Tongue (tissue), 2 donors: Measurements from ENCODE around the gene TLE5. TPM values are rescaled to one million over a fixed set of nuclear protein-coding genes. Genes with fewer than 3 reads are reported as not detected.
"Not testable (repeated sequence)": the region's sequence is repeated elsewhere in the genome, so short reads cannot be mapped to it uniquely, and the experiment has no call there.

Experiments
- DNase-seq: peaks from one replicate; pipeline ENCODE4 v3.0.0-alpha.2; 2015
- total RNA-seq: library from RNA; depleted of rRNA; stranded (reverse); fragments of >200 nt; gene quantifications from one replicate; pipeline ENCODE4 v1.2.3, GENCODE V29; 2014

Gene TLE5
- total RNA-seq, 1 donor from 2014 or later: 169 TPM

DNA sequence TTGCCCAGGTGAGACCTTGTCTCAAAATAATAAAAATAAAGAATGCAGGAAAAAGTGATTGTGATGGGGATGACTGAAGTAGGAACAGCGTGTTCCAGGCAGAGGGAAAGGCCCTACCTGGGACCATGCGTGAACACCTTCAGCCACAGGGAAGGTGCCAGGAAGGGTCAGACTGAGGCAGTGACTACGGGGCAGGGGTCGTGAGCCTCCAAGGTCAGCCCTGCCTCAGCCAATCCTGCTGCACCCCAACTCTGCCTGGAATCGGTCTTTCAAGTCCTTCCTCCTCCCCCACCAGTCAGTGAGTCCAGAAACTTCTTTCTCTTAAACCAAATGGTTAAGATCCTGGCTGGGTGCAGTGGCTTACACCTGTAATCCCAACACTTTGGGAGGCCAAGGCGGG lies 17.1 kb downstream of the TLE5 start:
- DNase-seq: no peak

DNA sequence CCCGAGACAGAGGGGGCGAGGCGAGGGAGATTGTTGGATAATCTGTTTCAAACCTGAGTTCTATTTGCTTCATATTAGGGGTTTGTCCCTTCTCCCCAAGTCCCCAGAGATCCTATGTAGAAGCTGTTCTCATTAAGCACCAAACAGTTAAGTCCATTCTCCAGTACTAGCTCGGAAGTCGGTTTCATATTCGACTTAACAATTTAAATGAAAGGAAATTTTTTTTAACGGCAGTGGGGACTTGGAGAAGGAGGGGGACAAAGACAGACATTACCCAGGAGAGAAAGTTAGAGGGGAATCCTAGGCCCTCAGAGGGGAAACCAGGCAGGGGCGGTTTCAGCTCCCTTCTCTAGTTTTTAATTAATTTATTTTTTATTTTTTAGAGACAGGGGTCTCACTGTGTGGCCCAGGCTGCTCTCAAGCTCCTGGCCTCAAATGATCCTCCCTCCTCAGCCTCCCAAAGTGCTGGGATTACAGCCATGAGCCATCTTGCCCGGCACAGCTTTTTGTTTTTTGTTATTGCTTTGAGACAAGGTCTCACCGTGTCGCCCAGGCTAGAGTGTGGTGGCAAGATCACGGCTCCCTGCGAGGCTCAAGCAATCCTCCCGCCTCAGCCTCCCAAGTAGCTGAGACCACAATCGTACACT lies 19.6 kb downstream of the TLE5 start:
- DNase-seq: peak; percentile 63

DNA sequence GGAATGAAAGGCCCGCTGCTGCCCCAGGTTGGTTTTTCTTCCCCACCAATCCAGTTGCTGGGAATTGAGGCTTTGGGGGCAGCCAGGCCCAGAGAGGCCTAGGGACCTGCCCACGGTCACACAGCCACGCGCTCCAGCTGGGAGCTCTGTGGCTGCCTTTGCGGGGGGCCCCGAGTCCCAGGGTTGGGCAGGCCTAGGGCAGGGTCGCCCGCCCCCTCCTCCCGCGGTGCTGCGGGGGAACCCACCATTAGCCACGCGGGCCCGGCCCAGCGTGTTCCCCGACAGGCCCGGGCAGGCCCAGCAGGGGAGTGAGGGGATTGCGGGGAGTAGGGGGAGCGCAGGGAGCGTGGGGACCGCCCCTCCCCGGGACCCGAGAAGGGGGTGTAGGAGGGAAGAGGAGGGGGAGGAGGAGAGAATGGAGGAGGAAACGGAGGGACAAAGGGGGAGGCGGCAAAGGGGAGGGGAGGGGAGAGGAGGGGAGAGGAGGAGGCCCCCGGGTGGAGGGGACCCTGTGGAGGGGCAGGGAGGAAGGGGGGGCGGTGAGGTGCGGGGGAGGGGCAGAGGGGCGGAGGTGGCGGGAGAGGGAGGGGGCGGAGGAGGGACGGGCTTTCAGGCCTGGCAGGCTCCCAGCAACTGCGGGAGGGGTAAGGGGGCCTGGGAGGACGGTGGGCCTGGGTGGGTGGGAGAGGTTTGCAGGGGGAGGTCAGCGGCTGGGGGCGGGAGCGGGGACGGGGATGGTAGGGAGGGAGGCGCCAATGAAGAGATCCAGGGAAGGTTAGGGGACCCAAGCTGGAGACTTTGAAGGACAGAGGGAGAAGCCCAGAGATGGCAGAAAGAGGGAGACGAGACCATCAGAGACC lies 20.3 kb downstream of the TLE5 start:
- peak; percentile 74 for DNase-seq

DNA sequence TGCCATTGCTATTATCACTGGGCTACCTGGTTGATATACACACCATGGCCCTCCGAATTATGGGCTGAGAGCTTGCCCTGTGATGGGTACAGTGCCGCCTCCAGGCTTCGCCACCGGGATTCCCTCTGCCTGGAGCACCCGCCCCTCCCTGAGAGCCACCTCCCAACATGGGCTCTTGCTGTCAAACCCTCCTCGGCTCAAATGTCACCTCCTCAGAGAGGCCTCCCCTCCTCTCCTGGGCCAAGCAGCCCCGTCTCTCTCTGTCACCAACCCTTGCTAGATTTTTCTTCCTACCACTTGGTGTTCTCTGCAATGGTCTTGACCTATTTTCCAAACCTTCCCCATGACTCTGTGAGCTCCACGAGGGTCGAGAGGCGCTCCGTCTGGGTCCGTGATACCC lies 21.0 kb downstream of the TLE5 start:
- no peak for DNase-seq

DNA sequence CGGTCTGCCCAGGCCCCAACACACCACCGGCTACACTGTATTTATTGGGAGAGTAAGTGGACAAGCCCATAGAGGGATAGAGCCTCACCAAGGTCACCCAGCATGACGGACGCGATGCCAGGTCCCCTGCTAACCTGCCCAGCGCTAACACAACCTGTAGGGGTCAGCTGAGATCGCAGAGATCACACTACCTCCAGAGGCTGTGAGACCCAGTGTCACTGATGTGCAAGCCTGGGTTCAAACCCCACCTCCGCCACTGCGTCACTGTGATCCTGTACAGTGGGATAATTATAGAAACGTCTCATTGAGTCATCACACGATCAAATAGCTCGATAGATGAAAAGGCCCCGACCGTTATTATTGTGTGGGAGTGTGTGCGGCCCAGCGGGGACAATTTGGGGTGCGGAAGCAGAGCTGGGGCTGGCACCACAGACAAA lies 22.6 kb downstream of the TLE5 start:
- DNase-seq: no peak

DNA sequence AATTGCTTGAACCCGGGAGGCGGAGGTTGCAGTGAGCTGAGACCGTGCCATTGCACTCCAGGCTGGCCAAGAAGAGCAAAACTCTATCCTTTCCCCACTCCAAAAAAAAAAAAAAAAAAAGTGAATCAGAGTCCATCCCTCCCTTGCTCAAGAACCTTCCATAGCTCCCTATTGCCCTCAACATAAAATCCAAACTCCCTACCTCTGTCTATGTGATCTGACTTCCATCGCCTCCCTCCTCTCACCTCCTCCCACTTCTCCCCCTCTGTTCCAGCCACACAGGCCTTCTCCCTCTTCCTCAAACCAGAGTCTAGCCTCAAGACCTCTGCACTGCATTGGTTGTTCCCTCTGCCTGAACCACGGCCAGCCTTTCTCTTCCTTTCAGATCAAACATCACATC lies 23.2 kb downstream of the TLE5 start:
- no peak for DNase-seq

DNA sequence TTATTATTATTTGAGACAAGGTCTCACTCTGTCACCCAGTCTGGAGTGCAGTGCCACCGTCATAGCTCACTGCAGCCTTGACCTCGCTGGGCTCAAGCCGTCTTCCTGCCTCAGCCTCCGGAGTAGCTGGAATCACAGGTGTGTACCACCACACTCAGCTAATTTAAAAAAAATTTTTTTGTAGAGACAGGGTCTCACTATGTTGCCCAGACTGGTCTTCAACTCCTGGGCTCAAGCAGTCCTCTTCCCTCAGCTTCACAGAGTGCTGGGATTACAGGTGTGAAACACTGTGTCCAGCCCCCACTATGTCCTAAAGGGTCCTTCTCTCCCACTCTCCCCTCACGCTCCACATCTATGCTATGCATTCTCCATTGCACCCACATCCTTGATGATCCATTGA lies 24.1 kb downstream of the TLE5 start:
- DNase-seq: no peak

DNA sequence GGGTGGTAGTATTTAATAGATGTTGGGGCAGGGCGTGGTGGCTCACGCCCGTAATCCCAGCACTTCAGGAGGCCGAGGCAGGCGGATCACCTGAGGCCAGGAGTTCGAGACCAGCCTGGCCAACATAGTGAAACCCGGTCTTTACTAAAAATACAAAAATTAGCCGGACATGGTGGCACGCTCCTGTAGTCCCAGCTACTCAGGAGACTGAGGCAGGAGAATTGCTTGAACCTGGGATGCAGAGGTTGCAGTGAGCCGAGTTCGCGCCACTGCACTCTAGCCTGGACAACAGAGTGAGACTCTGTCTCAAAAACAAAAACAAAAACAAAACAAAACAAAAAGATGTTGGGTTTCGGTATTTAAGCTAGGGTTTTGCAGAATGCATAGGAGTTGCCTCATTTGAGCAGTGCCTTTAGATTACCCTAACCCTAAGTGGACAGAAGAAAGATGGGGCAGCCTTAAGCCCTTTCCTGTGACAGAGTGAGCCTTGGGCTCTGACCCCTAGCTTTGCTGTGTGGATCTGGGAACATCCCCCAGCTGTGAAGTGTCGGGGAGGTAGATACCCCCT lies 25.2 kb downstream of the TLE5 start:
- not testable (repeated sequence) for DNase-seq

DNA sequence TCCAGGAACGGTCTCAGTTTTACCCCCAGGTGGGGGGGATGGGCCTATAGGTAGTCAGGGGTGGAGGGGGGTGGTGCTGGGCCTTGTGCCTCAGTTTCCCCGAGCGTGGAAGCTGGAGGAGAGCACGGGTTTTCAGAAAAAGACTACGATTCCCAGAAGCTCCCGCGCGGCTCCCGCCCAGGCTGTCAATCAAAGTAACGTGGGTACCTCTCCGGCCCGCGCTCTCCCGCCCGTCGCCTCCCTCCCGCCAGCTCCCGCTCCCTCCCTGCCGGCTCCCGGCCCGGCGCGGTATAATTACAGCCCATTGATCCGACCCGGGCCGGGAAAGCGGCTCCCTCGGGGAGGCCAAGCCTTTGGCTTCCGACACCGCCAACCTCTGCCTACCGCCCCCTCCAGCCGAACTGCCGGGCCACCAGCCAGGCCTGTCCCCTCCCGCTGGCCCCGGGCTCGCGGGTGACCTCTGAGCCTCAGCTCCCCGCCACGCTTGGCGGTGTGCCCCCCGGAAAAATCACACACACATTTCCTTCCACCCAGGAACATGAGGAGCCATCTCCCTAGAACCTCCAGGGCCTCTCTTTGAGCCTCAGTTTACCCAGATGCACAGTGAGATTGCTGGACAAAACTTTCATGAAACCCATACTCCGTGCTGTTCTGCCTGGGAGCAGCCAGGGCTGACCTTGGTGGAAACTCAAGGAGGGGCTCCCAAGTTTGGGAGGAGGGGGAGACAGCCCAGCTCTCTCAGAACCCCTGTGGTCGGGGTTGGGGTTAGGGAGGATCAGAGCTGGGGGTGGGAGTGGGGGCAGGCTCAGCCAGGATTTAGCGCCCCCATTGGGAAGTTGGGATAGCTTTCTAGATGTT lies 25.9 kb downstream of the TLE5 start:
- peak; percentile 98 for DNase-seq

DNA sequence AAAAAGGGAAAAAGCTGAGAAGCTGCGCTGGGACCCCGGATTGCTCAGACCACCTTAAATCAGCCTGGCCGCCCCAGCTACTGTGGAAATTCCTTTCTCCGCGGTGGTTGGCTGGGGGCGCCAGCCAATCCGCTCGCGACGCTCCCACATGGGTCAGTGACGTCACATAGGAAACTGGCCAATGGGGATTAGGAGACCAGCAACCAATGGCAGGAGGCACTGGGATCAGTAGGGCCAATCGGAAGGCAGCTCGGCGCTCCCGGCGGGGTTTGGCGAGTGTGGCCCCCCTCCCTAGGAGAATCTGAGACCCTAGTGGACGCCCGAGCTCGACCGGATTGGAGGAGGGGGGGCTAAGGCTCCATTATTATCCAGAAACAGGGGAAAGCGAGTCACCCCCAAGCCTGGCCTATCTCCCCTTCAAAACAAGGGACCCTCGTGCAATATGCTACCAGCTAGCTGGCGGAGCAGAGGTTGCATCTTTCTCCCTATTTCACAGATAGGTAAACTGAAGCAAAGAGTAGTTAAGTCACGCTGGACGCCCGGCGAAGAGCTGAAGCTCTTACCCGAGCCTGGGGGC lies 26.7 kb downstream of the TLE5 start:
- peak; percentile 100 for DNase-seq

DNA sequence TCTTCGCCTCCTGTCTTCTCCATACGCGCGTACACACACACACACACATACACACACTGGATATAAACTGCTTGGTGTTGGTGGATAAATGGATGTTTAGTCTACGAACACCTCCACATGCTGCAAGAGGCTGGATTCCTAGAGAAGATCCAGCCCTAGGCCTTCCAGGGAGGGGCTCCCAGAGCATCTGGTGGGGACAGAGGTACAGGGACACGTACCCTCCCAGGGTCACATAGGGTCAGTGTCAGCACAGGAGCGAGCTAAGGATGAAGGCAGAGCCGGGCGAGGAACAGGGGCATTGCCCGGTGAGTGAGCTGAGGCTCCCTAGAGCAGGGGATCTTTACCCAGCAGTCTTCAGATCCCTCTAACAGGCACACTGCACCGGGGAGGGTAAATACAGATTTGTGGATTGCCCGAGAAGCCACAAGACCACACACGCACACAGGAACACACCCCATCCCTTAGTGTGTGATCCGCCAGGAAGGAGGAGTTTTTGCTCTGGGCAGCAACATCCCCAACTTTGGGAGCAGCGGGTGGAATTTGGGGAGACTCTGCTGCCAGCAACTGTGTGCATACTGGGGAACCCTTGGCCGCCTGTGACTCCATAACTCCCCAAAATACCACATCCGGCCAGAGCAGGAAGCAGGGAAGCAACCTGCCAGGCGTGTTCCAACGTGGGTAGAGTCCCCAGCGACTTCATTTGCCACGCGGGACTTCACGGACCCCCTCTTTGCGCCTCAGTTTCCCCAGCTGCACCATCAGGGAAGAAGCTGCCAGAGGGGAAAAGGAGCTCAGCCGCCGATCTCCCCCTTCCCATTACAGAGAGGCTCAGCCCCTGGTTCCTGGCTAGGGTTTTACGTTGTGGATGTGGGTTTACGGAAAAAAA lies 27.4 kb downstream of the TLE5 start:
- DNase-seq: peak; percentile 62

DNA sequence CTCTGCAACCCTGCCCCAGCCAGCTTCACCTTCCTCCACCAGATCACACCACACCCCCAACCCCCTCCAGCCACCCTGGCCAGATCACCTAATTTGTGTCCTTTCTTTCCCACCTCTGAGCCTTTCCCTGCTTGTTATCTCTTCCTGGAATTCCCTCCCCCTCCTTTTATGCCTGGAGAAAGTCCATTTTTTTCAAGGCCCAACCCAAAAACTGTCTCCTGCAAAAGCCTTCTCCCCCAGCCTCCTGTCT lies 28.0 kb downstream of the TLE5 start:
- DNase-seq: no peak

DNA sequence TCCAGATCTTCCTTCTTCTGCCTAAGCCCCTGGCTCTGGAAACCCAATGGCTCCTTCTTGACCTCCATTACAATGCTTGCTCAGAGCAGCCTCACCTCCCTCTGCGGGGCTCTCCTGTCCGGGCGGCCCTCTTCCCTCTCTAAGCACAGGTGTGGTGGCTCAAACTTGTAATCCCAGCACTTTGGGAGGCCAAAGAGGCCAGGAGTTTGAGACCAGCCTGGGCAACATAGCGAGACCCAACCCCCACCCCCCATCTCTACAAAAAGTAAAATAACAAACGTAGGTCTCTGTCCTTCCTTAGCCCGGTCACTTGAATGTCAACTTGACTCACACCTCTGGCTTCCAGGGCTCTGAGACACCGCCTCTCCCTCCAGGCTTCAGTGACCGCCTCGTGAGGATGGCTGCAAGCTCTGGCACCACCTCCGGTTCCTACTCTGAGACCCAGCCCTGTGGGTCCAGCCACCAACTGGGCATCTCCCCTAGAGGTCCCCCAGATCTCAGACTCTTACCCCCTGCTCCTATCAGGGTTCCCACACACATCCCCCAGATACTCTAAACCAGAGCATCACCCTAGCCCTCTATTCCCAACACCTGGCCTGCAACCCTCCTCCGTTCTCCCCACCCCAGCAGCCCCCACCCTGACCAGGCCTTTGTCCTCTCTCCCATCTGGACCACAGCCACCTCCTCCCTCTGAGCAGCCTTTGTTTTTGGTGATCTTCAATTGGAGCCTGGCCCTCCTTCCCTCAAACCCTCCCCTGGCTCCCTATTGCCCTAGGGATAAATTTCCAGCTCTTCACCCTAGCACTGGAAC lies 28.5 kb downstream of the TLE5 start:
- no peak for DNase-seq

DNA sequence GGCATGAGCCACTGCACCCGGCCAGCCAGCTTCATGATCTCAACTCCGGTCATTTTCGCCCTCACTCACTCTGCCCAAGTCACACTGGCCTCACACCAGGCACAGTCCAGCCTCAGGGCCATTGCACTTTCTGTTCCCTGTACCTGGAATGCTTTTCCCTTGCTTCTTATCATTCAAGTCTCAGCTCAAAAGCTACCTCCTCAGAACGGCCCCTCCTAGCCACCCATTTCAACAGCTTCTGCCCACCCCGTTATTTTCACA lies 30.8 kb downstream of the TLE5 start:
- DNase-seq: no peak

DNA sequence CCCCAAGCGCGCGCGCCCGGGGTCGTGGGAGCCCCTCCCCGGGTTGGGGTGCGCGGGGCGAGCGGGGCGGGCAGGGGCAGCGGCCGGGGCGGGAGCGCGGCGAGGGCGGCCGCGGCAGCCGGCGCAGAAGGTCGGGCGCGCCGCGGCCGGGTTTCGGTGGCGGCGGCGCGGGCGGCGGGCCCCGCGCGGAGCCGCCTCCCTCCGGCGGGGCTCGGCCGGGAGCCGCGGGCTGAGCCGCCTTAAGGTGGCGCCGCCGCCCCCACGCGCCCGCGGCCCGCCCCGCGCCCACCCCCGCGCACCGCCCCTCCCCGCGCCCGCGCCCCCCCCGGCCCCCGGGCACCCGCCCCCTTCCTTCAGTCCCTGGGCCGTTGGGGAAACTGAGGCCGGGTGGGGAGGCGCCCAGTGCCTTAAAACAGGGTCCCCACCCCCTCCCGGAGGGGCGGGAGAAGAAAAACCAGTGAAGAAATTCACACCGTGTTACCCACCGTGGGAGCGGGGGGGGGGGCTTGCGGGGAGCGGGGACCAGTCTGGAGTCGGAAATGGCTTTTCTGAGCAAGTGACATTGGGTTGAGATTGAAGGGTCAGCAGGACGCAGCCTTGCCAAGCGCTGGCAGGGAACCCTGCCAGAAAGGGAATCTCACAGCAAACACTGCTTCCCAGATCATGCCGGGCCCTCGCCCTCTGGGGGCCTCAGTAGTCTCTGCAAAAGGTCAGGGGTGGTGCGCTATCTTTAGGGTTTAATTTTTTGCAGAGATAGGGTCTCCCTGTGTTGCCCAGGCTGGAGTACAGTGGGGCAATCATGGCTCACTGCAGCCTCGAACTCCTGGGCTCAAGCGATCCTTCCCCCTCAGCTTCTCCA lies 33.0 kb downstream of the TLE5 start, which contains the start of gene TLE2:
TSS of gene TLE2 (minus strand) at position 216 of the 859 bp plus-strand sequence. CDS start 376 bp downstream, outside the sequence.
- no peak for DNase-seq

DNA sequence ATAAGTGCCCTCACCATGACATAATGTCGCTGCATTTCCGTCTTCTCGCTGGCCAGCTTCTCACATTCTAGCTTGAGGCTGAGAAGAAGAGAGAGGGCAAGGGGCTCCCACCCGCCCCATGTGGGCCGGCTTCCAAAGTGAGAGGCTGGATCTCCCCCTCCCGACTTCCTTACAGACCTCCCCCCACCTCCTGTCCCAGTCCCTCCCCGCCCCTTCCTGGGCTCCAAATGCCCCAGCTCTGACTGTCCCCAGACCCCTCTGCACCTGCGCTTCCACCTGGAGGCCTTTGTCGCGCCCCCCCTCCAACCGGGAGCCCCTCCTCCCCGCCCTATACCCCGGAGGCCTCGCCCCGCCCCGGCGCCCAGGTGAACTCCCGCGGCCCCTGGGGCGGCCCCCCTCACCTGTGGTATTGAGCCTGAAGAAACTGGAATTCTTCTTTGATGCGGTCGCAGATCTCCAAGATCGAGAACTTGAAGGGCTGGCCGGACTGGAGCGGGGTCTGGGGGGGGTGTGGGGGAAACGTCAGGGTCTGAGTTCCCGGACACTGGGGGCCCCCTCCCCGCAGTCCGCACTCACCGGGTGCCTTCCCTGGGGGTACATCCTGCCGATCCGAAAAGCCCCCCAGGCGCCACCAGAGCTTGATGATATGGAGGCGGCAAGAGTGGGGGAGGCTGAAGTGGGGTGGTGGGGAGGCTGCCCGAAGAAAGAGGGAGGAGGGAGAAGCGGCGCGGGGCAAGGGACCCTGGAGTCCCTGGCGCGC lies 33.8 kb downstream of the TLE5 start:
- DNase-seq: peak; percentile 43

DNA sequence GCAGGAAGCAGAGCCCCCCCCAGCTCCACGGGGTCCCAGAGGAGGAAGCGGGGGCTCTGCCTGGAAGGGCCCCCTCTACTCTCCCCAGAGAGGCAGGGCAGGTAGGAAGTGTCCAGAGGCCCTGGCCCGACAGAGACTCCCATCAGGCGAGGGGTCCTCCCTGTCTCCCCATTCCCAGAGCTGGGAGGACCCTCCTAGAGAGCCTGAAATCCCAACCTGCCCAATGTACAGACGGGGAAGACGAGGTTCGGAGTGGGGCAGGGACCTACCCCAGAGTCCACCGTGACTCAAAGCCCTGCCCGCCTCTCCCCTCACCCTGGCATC lies 34.4 kb downstream of the TLE5 start:
- DNase-seq: no peak

DNA sequence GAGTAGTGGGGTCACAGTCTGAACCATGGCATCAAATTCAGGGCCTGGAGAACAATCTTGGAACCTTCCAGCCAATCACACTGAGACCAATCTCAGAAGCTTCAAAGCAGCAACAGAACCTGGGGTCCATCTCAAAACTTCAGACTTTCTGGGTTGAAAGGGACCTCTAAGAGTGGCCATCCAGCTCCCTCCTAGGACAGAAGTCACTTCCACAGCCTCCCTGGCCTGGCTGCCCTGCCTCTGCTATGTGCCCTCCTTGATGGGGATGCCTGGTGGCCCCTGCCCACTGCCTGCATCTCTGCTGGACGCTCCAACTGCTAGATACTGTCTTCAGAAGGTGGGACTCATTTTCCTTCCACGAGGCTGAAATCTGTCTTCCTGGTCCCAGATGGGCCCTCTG lies 35.0 kb downstream of the TLE5 start:
- no peak for DNase-seq

DNA sequence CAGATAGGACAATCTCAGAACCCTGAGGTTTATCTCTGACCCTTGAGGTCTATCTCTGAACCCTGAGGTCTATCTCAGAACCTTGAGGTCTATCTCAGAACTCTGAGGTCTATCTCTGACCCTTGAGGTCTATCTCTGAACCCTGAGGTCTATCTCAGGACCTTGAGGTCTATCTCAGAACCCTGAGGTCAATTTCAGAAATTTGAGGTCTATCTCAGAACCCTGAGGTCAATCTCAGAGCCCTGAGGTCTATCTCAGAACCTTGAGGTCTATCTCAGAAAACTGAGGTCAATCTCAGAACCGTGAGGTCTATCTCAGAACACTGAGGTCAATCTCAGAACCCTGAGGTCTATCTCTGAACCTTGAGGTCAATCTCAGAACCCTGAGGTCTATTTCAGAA lies 35.5 kb downstream of the TLE5 start:
- DNase-seq: no peak
